Choroid plexus epithelial cell (primary cell): ENCODE measurements around the gene TNXB.
"Not testable (repeated sequence)": the region's sequence is repeated elsewhere in the genome, so short reads cannot be mapped to it uniquely, and the experiment has no call there.

ENCODE experiments used
- DNase-seq: peaks from one replicate; pipeline ENCODE4 v3.0.0-alpha.2; 2010; ENCODE audit warnings: low read depth
- H3K4me3 ChIP-seq: 2 replicates; pipeline ENCODE4 v1.5.1; 2011; ENCODE audit warnings: low read depth, mild to moderate bottlenecking, control low read depth, low read length, moderate library complexity
- TF ChIP-seq, protein P1 (sequence below): conservative IDR thresholded peaks from 2 replicates; pipeline ENCODE4 v1.5.1; 2011; ENCODE audit warnings: low read depth, mild to moderate bottlenecking, control low read depth, inconsistent platforms, low read length, moderate library complexity

The TNXB gene

DNA sequence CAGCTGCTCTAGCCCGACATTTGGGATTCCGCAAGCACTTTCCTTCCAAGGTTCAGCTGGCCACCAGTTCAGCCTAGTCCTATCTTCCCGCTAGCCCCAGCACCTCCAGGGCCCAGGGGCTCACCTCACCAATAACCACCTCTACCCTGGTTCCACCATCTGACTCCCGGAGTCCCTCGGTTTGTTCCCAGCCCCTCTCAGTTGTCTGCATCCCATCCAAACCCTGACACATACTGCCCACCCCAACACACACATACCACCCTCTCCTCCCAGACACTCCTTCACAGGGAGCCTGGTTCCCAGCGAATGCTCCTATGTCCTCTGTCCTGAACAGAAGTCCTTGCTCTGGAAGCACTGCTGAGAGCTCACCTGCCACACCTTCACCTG, 418 bp downstream of the TNXB start:
- DNase-seq: no peak
- no peak overlapping the region for H3K4me3 ChIP-seq
- TF ChIP-seq, protein P1, sequence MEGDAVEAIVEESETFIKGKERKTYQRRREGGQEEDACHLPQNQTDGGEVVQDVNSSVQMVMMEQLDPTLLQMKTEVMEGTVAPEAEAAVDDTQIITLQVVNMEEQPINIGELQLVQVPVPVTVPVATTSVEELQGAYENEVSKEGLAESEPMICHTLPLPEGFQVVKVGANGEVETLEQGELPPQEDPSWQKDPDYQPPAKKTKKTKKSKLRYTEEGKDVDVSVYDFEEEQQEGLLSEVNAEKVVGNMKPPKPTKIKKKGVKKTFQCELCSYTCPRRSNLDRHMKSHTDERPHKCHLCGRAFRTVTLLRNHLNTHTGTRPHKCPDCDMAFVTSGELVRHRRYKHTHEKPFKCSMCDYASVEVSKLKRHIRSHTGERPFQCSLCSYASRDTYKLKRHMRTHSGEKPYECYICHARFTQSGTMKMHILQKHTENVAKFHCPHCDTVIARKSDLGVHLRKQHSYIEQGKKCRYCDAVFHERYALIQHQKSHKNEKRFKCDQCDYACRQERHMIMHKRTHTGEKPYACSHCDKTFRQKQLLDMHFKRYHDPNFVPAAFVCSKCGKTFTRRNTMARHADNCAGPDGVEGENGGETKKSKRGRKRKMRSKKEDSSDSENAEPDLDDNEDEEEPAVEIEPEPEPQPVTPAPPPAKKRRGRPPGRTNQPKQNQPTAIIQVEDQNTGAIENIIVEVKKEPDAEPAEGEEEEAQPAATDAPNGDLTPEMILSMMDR: no peak

DNA sequence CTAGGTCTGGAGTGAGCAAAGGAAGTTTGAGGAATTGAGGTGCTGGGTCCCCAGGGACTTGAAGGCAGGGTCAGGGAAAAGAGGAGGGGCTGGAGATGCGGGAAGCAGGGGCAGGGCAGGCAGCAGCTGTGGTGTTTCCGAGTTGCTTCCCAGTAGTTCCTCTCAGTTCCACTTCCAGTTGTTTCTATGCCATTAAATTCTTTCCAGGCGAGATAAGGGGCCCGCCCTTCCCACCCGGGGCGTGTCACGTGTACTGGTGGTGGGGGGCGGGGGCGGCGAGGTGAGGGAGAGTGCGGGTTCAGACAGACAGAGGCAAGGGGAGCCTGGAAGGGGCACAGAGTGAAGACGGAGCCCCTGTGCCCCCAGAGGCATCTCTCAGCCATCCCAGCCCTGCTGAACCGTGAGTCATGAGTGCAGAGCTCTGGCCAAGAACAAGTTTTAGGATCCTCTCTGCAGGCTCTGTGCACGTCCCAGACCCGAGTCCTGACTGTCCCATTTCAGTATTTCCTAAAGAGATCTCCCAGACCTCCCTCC, 977 bp downstream of the TNXB start:
- peak; percentile 22 for DNase-seq
- no peak overlapping the region for H3K4me3 ChIP-seq
- TF ChIP-seq, protein P1: no peak

DNA sequence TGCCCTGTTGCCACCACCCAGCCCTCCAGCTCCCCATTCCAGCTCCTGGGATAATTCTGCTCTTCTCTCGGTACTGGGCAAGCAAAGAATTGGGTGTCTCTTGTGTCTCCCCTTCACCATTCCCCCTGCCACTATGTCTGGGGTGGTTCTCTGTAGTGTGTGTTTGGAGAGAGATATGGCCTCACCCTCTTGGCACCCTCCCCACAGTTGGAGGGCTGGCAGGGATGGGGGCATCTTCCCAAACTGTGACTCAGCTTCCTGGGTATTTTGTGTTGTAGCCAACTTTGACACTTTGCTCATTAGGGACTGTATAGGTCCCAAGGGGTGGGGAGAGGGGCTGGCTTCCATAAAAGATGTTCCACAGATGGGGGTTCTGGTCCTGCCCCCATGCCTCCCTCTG, 1.7 kb downstream of the TNXB start:
- TF ChIP-seq, protein P1: no peak
- H3K4me3 ChIP-seq: no peak overlapping the region
- no peak for DNase-seq

DNA sequence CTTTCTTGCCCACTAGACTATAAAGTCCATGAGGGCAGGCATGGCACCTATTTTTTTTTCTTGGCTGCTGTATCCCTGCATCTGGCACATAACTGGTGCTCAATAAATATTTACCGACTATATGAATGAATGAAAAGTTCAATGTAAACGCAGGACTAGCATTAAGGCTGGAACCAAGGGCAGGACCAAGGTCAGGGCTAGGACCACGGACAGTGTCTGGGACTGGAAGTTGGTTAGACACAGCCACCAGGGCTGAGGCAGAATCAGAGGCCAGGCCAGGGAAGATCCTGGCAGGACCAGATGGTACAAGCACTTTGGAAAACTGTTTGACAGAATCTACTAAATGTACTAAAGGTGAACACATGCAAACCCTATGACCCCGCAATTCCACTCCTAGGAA, 3.7 kb downstream of the TNXB start:
- peak; percentile 43 for DNase-seq

DNA sequence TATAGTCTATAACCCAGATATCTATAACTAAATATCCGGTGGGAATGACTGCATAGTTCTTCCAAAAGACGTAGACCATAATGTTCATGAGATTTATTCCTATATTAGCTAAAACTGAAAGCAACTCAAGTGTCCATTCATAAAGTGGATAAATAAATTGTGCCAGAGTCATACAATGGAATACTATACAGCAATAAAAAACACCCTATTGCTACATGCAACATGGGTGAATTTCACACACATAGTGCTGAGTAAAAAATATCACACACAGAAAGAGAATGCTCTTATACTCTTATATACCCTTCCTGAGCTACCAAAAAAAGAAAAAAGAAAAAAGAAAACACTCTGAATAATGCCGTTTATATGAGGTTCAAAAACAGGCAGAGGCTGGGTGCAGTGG, 6.9 kb downstream of the TNXB start:
- no peak for DNase-seq
- TF ChIP-seq, protein P1: no peak
- no peak overlapping the region for H3K4me3 ChIP-seq

More for the DNA sequence above, 3.7 kb downstream of the TNXB start:
- H3K4me3 ChIP-seq: no peak overlapping the region
- TF ChIP-seq, protein P1: peak; percentile 11

DNA sequence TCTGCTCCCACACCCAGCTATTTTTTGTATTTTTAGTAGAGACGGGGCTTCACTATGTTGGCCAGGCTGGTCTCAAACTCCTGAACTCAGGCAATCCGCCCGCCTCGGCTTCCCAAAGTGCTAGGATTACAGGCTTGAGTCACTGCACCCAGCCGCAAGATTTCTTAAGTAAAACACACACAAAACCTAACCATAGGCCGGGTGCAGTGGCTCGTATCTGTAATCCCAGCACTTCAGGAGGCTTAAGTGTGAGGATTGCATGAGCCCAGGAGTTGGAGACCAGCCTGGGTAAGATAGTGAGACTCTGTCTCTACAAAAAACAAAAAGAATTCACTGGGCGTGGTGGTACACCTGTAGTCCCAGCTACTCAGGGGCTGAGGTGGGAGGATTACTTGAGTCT, 8.9 kb downstream of the TNXB start:
- not testable (repeated sequence) for H3K4me3 ChIP-seq, DNase-seq

DNA sequence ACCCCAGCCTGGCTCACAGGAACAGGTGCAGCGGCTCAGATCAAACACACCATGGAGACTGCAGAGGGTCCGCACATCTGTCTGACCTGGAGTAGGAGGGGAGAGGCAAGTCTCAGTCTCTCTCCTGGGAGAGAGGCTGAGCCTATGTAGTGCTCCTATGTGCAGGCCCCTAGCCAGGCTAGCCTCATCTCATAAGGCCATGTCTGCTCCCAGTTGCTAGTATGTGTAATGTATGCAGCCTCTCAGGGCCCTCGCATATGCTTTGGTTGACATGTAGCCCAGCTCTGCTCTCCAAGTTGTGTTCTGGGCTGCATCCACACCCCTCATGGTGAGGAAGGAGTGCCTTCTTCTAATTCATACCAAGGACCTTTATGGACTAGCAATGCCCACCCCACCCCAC, 11.8 kb downstream of the TNXB start:
- DNase-seq: no peak
- TF ChIP-seq, protein P1: no peak
- H3K4me3 ChIP-seq: no peak overlapping the region
